Spinal cord (tissue), 10 donors: Measurements from ENCODE around the gene SNAP23. TPM values are rescaled to one million over a fixed set of nuclear protein-coding genes. Genes with fewer than 3 reads are reported as not detected.

Experiments
- DNase-seq, 6 donors: peaks; one replicate each; pipeline versions ENCODE4 v3.0.0 to v3.0.0-alpha.2; 2013 to 2015; ENCODE audit warnings: low spot score in 6 of 6, low read depth in 4 of 6
- H3K27ac ChIP-seq: one replicate; pipeline ENCODE4 v1.5.1; 2013; ENCODE audit warnings: low read depth, low read length, control low read depth
- H3K27me3 ChIP-seq: one replicate; pipeline ENCODE4 v1.6.1; 2013; ENCODE audit warnings: low read length; ENCODE audit not compliant: control insufficient read depth, insufficient read depth
- H3K36me3 ChIP-seq: one replicate; pipeline ENCODE4 v1.6.1; 2013; ENCODE audit warnings: low read length; ENCODE audit not compliant: control insufficient read depth, insufficient read depth
- H3K4me1 ChIP-seq: one replicate; pipeline ENCODE4 v1.6.1; 2013; ENCODE audit warnings: low read length; ENCODE audit not compliant: control insufficient read depth, insufficient read depth
- H3K4me3 ChIP-seq: one replicate; pipeline ENCODE4 v1.5.1; 2013; ENCODE audit warnings: low read depth, low read length, control low read depth
- H3K9me3 ChIP-seq: one replicate; pipeline ENCODE4 v1.6.1; 2013; ENCODE audit warnings: low read length; ENCODE audit not compliant: control insufficient read depth, insufficient read depth
- WGBS: methylation state at CpG from one replicate; pipeline ENCODE4 v1.1.5; 2013; ENCODE audit warnings: missing lambda C conversion rate; ENCODE audit not compliant: insufficient coverage; 5-methylcytosine and 5-hydroxymethylcytosine counted together
- long read RNA-seq, 4 donors: transcript quantifications; one replicate each; lab custom pipeline, GENCODE V29; 2026
- polyA plus RNA-seq, 2 donors: library from polyadenylated mRNA; unstranded; fragments of 120-200 nt; gene quantifications; one replicate each; pipeline ENCODE4 v1.2.1, GENCODE V29; 2013; ENCODE audit not compliant: insufficient read length in 2 of 2
- total RNA-seq, 2 donors: library from RNA; depleted of rRNA in 1 of 2; stranded (reverse); fragments of 120-200 nt in 1 of 2; fragments of >200 nt in 1 of 2; gene quantifications; one replicate each; pipeline versions ENCODE4 v1.2.3 to v1.2.4, GENCODE V29; 2013 to 2014
- donor health status: healthy.

SNAP23 gene
- total RNA-seq = 10 to 100 TPM; 39.1 to 56.5 TPM
- 10 to 100 TPM; 40.2 to 45.0 TPM for polyA plus RNA-seq
- long read RNA-seq, donor 1, transcript SNAP23-201 (8 exons, 2,687 nt) = major isoform, 8 of 8 reads
- long read RNA-seq, donor 1, partial matches to known transcripts = 0 of 8 reads
- long read RNA-seq, donor 1, other reads (novel, unspliced or antisense) = 0 of 8 reads
- long read RNA-seq, donor 2, transcript SNAP23-201 (8 exons, 2,687 nt) = major isoform, 5 of 6 reads
- long read RNA-seq, donor 2, partial matches to known transcripts = 0 of 6 reads
- long read RNA-seq, donor 2, other reads (novel, unspliced or antisense) = 0 of 6 reads
- long read RNA-seq, donor 3, partial matches to known transcripts = 18 of 21 reads
- long read RNA-seq, donor 3, other reads (novel, unspliced or antisense) = 0 of 21 reads
- long read RNA-seq, donor 4, transcript SNAP23-201 (8 exons, 2,687 nt) = major isoform, 14 of 32 reads
- long read RNA-seq, donor 4, partial matches to known transcripts = 17 of 32 reads
- long read RNA-seq, donor 4, other reads (novel, unspliced or antisense) = 0 of 32 reads

DNA sequence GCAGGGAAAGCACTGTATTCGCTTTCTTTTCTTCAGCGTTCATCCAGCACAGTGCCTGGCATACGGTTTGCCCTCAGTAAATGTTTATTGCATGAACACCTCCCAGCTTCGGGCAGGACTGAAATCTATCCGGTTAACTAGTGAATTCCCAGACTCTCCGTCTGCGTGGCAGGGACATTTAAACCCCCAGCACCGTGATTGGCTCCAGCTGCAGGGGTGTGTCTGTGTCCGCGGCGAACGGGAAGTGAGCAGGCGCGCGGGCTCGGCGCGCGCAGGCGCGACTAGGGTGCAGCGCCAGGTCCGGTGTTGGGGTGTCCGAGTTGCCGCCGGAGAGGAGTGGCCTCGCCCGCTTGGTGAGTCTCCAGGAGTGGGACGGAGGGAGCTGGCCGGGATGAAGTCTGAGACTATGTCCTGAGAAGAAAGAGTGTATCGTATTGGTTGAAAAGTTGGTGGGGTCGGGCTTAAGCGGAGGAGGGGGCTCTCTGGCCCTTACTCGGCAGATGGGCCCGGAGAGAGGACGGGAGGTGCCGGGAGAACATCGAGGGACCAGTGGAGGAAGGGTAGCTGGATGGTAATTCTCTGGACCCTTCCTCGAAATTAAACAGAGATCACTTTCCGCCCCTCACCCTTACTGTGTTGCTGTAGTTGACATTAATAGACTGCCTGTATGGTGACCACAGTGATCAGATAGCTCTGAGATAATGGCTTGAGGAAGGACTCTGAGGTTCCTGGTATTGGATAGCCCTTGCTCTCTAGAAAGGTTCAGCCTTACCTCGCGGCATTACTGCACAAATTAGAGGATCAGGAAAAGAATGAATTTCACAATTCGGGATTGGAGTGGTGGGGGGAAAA, at the start of gene SNAP23:
SNAP23 (plus strand) TSS at position 274 of the 852 bp plus-strand sequence. CDS start 16,213 bp downstream, outside the sequence.
- peak within 1 kb of the TSS; percentile 88 for H3K27ac ChIP-seq
- H3K27me3 ChIP-seq = no peaks in the 10 kb centered on the region
- no peaks in the 10 kb centered on the region for H3K9me3 ChIP-seq
- H3K36me3 ChIP-seq = peaks cover 4% of the 10 kb centered on the region
- WGBS = 0% methylated on average over 39 of the region's 43 CpGs
- peak within 1 kb of the TSS; percentile 93 for H3K4me3 ChIP-seq
- H3K4me1 ChIP-seq = peaks cover 11% of the 10 kb centered on the region
- DNase-seq = peak; percentile 78 to 97 (median 90)

DNA sequence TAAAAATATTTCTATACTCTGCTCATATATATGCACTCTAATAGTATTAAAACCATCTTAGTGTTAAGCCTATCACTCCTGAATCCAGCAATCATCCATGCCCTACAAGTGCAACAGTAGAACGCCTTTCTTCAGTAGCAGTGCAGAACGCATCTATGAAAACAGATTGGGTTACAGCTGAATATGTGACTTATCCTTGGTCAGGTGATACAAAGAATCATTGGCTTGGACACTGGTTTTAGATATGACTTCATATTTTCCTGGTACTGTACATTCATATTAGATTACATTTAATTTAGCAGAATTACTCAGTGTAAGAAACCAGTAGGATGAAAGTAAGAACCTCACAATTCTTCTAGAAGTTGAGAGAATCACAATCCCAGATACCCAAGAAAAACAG, 47.8 kb upstream of the SNAP23 start:
- whole genome bisulfite sequencing = no CpG with 5 or more reads among the region's 2 CpGs
- Histone ChIP-seq H3K27ac (no peak overlapping the region), H3K9me3 (no peaks in the 10 kb centered on the region), H3K4me3 (no peak overlapping the region), H3K4me1 (no peaks in the 10 kb centered on the region), H3K36me3 (peaks cover 41% of the 10 kb centered on the region), H3K27me3 (no peaks in the 10 kb centered on the region)
- DNase-seq = no peak

DNA sequence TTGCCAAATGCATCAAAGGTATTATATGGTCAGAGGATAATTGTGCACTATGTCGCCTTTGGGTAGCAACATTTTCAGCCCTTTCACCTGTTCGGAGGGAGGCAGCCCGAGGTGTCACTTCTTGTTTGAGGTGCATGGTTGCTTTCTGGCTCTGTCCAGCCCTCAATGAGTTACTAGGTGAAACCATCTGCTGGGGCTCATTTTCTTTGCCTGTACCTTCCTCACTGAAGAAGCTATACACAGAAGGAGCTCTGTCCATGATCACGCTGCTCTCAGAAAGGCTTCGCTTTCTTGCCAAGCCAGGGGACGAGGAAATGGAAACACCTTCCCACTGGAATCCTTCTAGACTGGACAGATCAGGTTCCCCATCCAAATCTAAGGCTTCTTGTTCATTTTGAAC, 47.2 kb upstream of the SNAP23 start:
- H3K27ac ChIP-seq = no peak overlapping the region

DNA sequence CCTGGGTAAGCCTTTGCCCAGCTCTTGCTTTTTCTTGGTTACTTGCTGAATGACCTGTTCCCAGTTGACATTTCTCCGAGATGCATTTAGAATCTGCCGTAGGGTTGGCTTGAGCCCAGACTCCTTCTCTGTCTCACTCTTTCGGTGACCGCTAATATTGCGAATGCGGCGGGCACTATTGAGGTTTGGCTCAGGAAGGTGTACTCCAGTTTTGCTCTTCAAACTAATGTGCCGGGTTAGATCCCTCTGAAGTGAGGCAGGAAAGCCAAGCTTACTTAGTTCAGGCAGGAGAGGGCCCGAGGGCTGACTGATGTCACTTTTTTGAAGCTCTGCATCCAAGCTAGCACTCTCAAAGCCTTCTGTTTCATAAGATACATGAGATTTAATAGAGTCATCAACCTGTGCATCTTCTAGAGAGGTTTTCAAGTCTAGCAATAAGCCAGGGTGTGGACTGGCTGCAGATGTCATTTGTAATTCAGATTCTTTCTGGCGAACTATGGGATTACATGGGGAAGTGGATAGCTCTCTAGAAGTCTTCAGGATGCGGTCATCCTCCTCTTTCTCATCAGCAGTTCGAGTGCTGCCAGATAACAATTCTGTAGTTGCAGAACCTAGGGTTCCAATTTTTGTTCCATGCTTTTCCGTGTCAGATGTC, 45.5 kb upstream of the SNAP23 start:
- Histone ChIP-seq H3K27ac (no peak overlapping the region), H3K36me3 (peaks cover 30% of the 10 kb centered on the region), H3K4me3 (no peak overlapping the region), H3K27me3 (no peaks in the 10 kb centered on the region), H3K4me1 (no peaks in the 10 kb centered on the region), H3K9me3 (no peaks in the 10 kb centered on the region)
- 96% methylated on average over 12 of the region's 13 CpGs for WGBS
- DNase-seq = no peak

More for the DNA sequence above, 47.2 kb upstream of the SNAP23 start:
- Histone ChIP-seq H3K9me3 (no peaks in the 10 kb centered on the region), H3K4me1 (no peaks in the 10 kb centered on the region), H3K36me3 (peaks cover 37% of the 10 kb centered on the region), H3K27me3 (no peaks in the 10 kb centered on the region), H3K4me3 (no peak overlapping the region)
- no peak for DNase-seq
- 97% methylated on average over 6 of the region's 6 CpGs for WGBS

DNA sequence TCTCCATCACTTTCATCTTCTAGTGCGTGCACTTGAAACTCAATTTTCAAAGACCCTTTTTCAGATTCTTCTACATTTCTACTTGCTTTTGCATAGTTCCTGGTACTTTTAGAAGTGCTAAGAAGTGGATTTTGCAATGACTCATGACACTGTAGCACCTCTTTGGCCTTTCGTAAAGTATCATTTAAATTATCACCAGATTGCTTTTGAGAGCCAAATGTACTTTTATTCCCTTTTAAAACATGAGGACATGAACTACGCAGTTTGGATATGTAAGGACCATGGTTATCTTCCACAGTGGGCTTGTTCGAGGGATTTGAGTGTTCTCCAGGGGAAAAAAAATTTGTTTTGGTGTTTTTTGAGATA, 45.0 kb upstream of the SNAP23 start:
- DNase-seq = no peak
- H3K36me3 ChIP-seq = peaks cover 30% of the 10 kb centered on the region
- H3K27me3 ChIP-seq = no peaks in the 10 kb centered on the region
- H3K4me3 ChIP-seq = no peak overlapping the region
- 93% methylated on average over 2 of the region's 4 CpGs for WGBS
- H3K27ac ChIP-seq = no peak overlapping the region
- no peaks in the 10 kb centered on the region for H3K4me1 ChIP-seq
- H3K9me3 ChIP-seq = no peaks in the 10 kb centered on the region

DNA sequence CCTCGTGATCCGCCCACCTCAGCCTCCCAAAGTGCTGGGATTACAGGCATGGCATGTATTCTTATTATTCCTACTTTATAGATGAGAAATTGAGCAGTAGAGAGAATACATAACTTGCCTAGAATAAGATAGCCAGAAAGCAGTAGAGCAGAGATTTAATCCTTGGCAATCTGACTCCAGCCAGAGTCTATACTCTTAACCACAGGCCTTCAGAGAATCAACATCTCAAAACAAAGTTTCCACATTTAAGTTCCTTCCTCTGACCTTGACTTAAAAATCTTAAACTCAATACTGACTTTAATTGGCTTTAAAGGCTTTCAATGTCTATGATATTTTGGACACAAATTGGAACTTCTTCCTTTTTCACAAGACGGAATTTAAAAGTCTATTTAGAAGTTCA, 41.6 kb upstream of the SNAP23 start:
- DNase-seq = no peak
- H3K4me1 ChIP-seq = peaks cover 6% of the 10 kb centered on the region
- peaks cover 19% of the 10 kb centered on the region for H3K36me3 ChIP-seq
- no CpG with 5 or more reads among the region's 3 CpGs for WGBS
- H3K9me3 ChIP-seq = no peaks in the 10 kb centered on the region
- H3K27me3 ChIP-seq = no peaks in the 10 kb centered on the region
- H3K4me3 ChIP-seq = no peak overlapping the region
- H3K27ac ChIP-seq = no peak overlapping the region

DNA sequence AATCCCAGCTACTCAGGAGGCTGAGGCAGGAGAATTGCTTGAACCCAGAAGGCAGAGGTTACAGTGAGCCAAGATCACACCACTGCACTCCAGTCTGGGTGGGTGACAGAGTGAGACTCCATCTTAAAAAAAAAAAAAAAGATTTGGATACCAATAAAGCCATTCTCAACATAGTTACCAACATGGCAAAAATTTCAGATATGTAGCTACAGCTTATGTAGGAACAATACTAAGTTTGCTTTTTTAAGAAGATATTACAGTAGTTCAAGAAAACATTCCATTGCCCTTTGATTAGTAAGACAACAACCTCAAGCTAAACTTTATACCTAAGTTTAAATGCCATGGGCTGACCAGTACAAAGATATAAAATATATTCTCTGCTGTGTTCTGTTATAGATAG, 38.9 kb upstream of the SNAP23 start:
- no peaks in the 10 kb centered on the region for H3K9me3 ChIP-seq
- peaks cover 6% of the 10 kb centered on the region for H3K36me3 ChIP-seq
- H3K4me3 ChIP-seq = peak overlapping the region; percentile 21
- peak overlapping the region; percentile 78 for H3K27ac ChIP-seq
- H3K4me1 ChIP-seq = peaks cover 6% of the 10 kb centered on the region
- no peak for DNase-seq
- H3K27me3 ChIP-seq = no peaks in the 10 kb centered on the region

DNA sequence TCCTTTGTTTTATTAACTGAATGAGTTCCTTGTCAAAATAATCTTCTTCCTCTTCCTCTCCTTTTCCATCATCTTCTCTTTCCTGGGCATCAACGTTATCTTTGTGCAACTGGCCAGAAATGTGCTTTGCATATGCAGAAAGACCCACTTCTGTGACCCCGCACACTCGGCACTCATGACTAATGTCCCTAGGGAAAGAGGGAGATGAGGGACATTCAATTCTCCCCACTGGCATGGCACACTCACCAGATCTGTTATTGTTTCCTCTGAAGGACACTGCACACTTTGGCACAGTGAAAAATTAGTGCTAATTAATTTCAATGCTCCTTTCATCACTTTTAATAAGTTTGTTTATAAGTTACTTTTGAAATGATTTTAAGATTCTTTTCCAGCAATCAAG, 38.5 kb upstream of the SNAP23 start:
- 17% methylated on average over 2 of the region's 3 CpGs for WGBS

More for the DNA sequence above, 38.5 kb upstream of the SNAP23 start:
- peak overlapping the region; percentile 78 for H3K27ac ChIP-seq
- peaks cover 4% of the 10 kb centered on the region for H3K36me3 ChIP-seq
- no peaks in the 10 kb centered on the region for H3K27me3 ChIP-seq
- peak overlapping the region; percentile 21 for H3K4me3 ChIP-seq
- no peak for DNase-seq
- peaks cover 6% of the 10 kb centered on the region for H3K4me1 ChIP-seq
- no peaks in the 10 kb centered on the region for H3K9me3 ChIP-seq
